A549 (cell line): Measurements from ENCODE around the gene OLIG2.

Experiments used
- EHMT2 ChIP-seq: fragments of 200-600 bp; sonication (generic); IDR thresholded peaks from 2 replicates; pipeline ENCODE4 v1.6.1; 2016; ENCODE audit warnings: antibody characterized with exemption, low read depth, mild to moderate bottlenecking, moderate library complexity
- ESRRA ChIP-seq: fragments of 150-350 bp; IDR thresholded peaks from 2 replicates; pipeline ENCODE4 v1.6.1; 2014; ENCODE audit warnings: mild to moderate bottlenecking, low read length, borderline replicate concordance
- MAZ ChIP-seq: fragments of 150-350 bp; IDR thresholded peaks from 2 replicates; pipeline ENCODE4 v1.6.1; 2014; ENCODE audit warnings: antibody characterized with exemption, low read depth, low read length, borderline replicate concordance
- POLR2A ChIP-seq: IDR thresholded peaks from 2 replicates; pipeline ENCODE4 v1.6.1; 2012; ENCODE audit warnings: mild to moderate bottlenecking, low read length
- RAD21 ChIP-seq, 2 experiments: fragments of >200 bp in 1 of 2; sonication (Bioruptor Twin) in 1 of 2; formaldehyde crosslinking in 1 of 2; IDR thresholded peaks in 1 of 2; conservative IDR thresholded peaks in 1 of 2; 2 replicates in 1 of 2; 3 replicates in 1 of 2; pipeline ENCODE4 v1.6.1; 2012 to 2018; ENCODE audit warnings: inconsistent platforms in 1 of 2
- RARB ChIP-seq: fragments of 250-450 bp; sonication (Bioruptor Pico); IDR thresholded peaks from 2 replicates; pipeline ENCODE4 v1.8.0; 2021; ENCODE audit warnings: mild to moderate bottlenecking, moderate library complexity
- RFX5 ChIP-seq: fragments of 450-650 bp; IDR thresholded peaks from 2 replicates; pipeline ENCODE4 v1.7.1; 2014; ENCODE audit warnings: antibody characterized with exemption, mild to moderate bottlenecking, moderate library complexity
- TF ChIP-seq, protein P1 (sequence below): fragments of >200 bp; sonication (Bioruptor Twin); formaldehyde crosslinking; IDR thresholded peaks from 3 replicates; pipeline ENCODE4 v1.5.1; 2016
- TF ChIP-seq, protein P2 (sequence below): fragments of 200-600 bp; sonication (generic); IDR thresholded peaks from 2 replicates; pipeline ENCODE4 v1.6.1; 2016; ENCODE audit warnings: antibody characterized with exemption, mild to moderate bottlenecking, moderate library complexity

DNA sequence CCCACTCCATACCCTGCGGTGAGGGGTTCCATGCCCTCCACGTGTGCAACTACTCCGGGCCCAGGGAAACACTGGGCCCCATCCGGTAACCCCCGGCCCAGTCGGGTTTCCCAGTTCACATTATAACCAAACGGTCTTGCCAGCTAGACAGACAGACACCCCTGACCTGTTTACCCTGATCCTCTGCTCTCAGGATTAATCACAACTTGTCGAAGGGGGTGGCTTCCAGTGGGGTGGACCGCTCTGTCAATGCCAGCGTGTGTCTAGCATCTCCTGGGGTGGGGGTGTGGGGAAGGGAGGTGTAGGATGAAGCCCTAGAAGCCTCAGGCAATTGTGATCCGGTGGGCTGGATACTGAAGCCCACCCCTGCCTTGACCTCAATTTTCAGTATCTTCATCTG is 4.6 kb upstream of the OLIG2 start:
- TF ChIP-seq RFX5 (no peak), MAZ (no peak), POLR2A (no peak), RAD21 (conservative IDR thresholded peaks at IDR 0.05 in 1 of 2, IDR thresholded peaks at IDR 0.05 in 1 of 2) (no peak), EHMT2 (no peak), RARB (CRISPR knock-in tag) (no peak), ESRRA (no peak)
- TF ChIP-seq, protein P1, sequence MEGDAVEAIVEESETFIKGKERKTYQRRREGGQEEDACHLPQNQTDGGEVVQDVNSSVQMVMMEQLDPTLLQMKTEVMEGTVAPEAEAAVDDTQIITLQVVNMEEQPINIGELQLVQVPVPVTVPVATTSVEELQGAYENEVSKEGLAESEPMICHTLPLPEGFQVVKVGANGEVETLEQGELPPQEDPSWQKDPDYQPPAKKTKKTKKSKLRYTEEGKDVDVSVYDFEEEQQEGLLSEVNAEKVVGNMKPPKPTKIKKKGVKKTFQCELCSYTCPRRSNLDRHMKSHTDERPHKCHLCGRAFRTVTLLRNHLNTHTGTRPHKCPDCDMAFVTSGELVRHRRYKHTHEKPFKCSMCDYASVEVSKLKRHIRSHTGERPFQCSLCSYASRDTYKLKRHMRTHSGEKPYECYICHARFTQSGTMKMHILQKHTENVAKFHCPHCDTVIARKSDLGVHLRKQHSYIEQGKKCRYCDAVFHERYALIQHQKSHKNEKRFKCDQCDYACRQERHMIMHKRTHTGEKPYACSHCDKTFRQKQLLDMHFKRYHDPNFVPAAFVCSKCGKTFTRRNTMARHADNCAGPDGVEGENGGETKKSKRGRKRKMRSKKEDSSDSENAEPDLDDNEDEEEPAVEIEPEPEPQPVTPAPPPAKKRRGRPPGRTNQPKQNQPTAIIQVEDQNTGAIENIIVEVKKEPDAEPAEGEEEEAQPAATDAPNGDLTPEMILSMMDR = no peak
- TF ChIP-seq, protein P2, sequence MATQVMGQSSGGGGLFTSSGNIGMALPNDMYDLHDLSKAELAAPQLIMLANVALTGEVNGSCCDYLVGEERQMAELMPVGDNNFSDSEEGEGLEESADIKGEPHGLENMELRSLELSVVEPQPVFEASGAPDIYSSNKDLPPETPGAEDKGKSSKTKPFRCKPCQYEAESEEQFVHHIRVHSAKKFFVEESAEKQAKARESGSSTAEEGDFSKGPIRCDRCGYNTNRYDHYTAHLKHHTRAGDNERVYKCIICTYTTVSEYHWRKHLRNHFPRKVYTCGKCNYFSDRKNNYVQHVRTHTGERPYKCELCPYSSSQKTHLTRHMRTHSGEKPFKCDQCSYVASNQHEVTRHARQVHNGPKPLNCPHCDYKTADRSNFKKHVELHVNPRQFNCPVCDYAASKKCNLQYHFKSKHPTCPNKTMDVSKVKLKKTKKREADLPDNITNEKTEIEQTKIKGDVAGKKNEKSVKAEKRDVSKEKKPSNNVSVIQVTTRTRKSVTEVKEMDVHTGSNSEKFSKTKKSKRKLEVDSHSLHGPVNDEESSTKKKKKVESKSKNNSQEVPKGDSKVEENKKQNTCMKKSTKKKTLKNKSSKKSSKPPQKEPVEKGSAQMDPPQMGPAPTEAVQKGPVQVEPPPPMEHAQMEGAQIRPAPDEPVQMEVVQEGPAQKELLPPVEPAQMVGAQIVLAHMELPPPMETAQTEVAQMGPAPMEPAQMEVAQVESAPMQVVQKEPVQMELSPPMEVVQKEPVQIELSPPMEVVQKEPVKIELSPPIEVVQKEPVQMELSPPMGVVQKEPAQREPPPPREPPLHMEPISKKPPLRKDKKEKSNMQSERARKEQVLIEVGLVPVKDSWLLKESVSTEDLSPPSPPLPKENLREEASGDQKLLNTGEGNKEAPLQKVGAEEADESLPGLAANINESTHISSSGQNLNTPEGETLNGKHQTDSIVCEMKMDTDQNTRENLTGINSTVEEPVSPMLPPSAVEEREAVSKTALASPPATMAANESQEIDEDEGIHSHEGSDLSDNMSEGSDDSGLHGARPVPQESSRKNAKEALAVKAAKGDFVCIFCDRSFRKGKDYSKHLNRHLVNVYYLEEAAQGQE = no peak
